HG03520 (cell line): Measurements from ENCODE around the gene TMEM151B.

Source experiments
- ATAC-seq: cut with Tn5 transposase; IDR thresholded peaks from one replicate; pipeline ENCODE4 v1.9.1; 2021; ENCODE audit warnings: mild to moderate bottlenecking, moderate library complexity; ENCODE audit not compliant: unreplicated experiment

Gene TMEM151B

GRCh38 chr6:44250067-44250717, 20.1 kb upstream of the TMEM151B start:
- no peak for ATAC-seq

DNA sequence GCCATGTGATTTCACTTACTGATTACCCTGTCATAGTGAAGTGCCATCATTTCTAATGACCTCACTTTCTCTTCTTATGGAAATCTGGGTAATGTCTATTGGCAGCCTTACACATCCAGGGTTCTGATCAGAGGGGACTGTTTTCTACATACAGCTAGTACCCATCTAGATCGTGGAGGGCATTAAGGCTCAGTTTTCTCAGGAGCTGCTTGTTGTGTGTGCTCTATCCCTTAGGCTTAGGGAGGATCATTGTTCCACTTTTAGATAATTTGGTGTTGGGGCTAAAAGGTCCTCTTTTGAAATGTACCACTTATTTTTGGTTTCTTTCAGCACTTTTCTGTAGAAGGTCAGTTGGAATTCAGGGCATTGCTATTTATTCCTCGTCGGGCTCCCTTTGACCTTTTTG, 19.5 kb upstream of the TMEM151B start:
- ATAC-seq, result no peak

DNA sequence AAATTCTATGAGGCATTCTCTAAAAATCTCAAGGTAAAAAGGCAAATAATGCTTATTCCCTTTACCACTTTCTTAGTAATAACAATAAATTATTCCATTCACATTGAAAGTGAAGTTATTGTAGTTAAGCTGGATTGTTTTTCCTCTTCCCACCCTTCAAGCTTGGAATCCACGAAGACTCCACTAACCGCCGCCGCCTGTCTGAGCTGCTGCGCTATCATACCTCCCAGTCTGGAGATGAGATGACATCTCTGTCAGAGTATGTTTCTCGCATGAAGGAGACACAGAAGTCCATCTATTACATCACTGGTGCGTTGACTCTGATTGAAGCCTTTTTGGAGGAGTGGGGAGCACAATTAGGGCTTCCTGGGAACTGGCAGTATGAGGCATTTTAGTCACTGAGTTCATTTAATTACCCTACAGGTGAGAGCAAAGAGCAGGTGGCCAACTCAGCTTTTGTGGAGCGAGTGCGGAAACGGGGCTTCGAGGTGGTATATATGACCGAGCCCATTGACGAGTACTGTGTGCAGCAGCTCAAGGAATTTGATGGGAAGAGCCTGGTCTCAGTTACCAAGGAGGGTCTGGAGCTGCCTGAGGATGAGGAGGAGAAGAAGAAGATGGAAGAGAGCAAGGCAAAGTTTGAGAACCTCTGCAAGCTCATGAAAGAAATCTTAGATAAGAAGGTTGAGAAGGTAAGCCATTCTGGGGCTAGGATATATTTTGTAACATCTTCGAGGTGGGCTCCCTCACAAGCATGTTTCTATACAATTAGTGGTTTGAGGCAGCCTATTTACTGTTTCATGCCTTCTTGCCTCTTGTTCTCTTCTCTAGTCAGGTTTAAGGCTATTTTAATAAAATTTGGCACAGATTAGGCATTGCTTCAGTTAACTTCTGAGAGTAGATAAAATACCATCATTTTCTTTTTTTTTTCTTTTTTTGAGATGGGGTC, 18.4 kb upstream of the TMEM151B start:
- ATAC-seq, result no peak

DNA sequence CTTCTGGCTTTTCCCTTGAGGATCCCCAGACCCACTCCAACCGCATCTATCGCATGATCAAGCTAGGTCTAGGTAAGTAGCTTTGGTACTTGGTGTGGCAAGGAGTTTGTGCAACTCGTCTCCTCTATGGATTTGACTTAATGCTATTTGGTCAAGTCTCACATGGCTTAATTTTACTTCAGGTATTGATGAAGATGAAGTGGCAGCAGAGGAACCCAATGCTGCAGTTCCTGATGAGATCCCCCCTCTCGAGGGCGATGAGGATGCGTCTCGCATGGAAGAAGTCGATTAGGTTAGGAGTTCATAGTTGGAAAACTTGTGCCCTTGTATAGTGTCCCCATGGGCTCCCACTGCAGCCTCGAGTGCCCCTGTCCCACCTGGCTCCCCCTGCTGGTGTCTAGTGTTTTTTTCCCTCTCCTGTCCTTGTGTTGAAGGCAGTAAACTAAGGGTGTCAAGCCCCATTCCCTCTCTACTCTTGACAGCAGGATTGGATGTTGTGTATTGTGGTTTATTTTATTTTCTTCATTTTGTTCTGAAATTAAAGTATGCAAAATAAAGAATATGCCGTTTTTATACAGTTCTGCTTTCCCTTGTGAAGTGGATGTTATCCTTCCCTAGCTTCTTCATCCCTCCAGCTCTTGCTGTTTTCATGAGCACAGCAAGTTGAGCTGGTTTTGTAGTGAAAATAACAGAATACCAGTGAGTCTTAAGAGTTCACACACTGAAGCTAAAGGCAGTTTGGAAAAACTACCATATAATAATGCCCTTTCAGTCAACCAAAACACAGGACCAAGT, 16.7 kb upstream of the TMEM151B start:
- ATAC-seq, result no peak

DNA sequence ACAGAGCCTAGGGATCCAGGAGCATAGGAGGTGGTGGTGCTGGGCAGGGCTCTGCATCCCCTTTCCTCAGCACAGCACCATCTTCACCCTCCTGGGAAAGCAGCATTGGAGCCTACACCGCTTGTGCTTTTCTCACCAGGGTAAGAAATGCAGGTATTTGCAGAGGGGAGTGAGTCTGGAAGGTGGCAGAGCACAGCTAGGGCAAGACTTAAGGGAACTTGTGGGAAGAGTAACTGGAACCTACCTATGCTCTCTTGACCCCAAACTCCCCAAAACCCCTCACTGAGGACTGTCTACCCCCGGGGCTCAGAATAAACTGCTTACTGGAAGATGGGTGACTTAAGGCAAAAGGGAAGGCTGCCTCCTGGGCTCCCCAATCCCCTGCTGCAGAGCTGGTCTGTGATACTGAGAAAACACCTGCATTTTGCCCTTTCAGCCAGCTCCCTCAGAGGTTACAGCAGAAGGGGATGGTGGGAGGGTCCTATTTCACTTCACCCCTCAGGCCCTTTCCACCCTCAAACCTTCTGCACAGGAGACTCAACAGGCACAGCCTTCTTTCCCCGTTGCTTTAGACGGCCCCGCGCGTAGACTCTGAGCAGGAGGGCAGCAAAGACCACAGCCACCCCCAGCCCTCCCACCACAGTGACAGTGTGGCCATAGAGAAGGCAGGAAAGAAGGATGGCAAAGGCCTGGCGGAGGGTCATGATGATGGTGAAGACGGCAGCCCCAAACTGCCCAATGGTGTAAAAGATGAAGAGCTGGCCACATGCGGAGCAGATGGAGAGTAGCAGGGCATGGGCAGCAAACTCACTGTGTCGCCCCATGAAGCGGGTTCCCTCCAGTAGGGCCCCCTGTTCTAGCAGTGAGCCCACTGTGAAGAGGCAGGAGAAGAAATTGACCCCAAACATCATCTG, 15.8 kb upstream of the TMEM151B start:
- no peak for ATAC-seq

GRCh38 chr6:44255105-44255808, 15.0 kb upstream of the TMEM151B start:
- no peak for ATAC-seq

- ATAC-seq, result no peak
Observed at GRCh38 chr6:44255871-44256774, 14.1 kb upstream of the TMEM151B start.

GRCh38 chr6:44256775-44257024, 13.6 kb upstream of the TMEM151B start:
- no peak for ATAC-seq

DNA sequence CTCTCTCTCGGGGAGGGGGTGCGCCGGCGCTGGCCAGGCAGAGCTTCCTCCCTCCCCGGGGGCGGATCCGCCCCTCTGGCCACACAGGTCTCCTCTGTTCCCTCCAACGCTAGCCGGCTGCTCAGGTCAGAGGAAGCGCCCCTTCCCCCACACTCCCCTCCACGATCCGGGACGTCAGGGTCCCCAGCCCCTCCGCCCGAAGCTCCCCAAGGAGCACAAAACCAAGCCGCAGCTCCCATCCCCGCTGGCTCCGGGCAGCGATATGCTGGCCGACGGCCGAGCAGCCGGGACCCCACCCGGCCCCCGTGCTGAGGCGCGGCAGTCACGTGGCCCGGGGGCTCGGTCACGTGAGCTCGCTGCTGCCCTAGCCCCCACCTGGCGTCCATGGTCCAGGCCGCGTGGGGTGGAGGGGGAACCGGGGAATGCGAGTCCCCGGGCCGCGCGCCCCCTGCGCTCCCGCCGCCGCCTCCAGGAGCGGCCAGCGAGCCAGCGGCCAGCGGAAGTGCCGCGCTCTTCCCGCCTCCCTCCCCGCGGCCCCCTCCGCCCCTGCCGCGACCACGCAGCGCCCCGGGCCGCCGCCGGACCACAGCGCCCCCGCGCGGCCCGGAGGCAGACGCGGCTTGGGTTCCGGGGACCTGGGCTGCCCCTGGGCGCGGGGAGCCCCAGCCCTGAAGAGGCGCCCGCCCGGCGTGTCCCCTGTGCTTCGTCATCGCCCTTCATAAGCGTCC, 13.1 kb upstream of the TMEM151B start, which contains the start of gene SLC35B2:
SLC35B2 (minus strand) TSS at position 504 of the 728 bp plus-strand sequence; CDS start at position 386, 118 bp downstream.
- peak; percentile 38 for ATAC-seq

GRCh38 chr6:44257753-44258324, 12.4 kb upstream of the TMEM151B start:
- ATAC-seq, result peak; percentile 21

GRCh38 chr6:44258325-44258863, 11.9 kb upstream of the TMEM151B start:
- ATAC-seq, result no peak

- no peak for ATAC-seq
Observed at GRCh38 chr6:44258921-44259320, 11.3 kb upstream of the TMEM151B start.

DNA sequence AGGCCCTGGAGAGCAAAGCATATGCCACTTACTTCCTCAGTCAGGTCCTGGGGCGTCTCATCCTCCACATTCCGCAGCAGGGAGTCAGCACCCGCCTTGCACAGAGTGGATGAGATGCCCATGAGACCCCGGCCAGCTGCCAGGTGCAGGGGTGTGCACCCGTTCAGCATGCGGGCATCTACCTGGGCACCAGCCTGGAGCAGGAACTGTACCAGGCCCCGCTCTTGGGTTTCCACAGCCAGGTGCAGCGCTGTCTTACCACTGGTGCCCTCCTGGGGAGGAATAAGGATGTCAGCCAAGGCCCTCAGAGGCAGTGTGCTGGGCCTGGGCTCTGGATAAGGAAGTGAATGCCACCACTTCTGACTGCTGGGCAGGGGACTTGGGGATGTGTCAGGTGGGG, 10.2 kb upstream of the TMEM151B start:
- ATAC-seq, result no peak

- ATAC-seq, result no peak
Observed at GRCh38 chr6:44260451-44261297, 9.6 kb upstream of the TMEM151B start.

GRCh38 chr6:44261581-44261980, 8.7 kb upstream of the TMEM151B start:
- ATAC-seq, result no peak

DNA sequence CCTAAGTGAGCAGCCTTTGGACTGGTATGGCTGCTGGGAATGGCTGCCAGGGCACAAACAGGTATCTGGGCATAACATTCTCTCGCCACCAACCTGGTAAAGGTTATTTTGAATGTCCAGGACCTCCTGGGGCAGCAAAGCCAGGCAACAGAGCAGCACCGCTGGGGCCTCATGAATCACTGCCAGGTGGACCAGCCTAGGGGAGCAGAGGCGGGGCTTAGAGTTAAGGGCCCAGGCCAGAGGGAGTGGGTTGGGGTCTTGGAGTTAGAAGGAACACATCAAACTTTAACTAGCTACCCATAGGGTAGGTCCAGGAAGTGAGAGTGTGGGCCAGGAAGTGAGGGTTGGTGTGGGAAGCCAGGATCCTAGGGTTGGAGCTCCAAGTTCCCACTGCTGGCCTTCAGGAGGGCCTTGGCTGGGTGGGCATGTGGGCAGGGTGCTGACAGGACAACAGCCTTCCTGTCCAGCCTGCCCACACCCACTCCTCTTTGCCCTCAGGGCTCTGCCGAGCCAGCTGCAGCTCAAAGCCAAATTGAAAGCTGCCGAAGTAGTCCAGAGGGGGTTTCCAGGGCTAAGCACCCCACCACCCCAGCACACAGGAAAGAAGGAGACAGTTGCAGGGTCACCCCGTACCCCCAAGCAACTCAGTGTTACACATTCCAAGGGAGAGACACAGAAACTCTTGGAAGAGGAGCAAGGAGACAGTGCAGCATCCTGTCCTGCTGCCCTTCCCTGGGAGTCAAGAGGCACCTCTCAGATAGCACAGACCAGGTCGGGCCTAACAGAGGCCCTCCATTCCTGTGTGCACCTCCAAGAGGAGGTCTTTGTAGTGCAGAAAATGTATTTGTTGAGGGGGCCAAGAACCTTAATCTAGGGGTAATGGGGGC, 7.5 kb upstream of the TMEM151B start:
- no peak for ATAC-seq
